GM12864 (cell line): ENCODE data around the gene GAS2L1.

Source experiments
- DNase-seq: peaks from one replicate; pipeline ENCODE4 v3.0.0-alpha.2; 2011; ENCODE audit warnings: low read depth
- H3K4me3 ChIP-seq: 2 replicates; pipeline ENCODE4 v1.5.1; 2011; ENCODE audit warnings: mild to moderate bottlenecking, low read depth, low read length, control low read depth
- CTCF ChIP-seq: IDR thresholded peaks from 2 replicates; pipeline ENCODE4 v1.5.1; 2011; ENCODE audit warnings: low read depth, mild to moderate bottlenecking, moderate library complexity, low read length, control low read depth, inconsistent platforms; ENCODE audit errors: missing control alignments

The GAS2L1 gene

GRCh38 chr22:29320546-29320945 is 14.1 kb downstream of the GAS2L1 start:
- H3K4me3 ChIP-seq: no peak overlapping the region
- no peak for TF ChIP-seq CTCF
- DNase-seq: no peak

DNA sequence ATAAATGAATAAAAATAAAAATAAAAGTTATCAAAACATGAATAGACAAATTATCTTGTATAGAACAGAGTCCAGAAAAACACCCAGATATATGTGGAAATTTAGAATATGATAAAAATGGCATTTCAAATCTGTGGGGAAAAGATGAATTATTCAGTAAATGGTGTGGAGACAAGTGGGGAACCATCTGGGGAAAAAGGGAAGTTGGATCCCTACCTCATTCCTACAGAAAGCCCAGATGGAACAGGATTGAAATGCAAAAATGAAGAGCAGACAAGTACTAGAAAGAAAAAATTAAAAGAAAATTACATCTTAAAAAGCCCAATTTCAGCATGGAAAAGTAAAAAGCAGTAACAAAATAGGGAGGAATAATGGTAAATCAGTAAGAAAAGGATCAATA is 17.2 kb downstream of the GAS2L1 start:
- DNase-seq: no peak
- H3K4me3 ChIP-seq: no peak overlapping the region
- TF ChIP-seq CTCF: no peak

DNA sequence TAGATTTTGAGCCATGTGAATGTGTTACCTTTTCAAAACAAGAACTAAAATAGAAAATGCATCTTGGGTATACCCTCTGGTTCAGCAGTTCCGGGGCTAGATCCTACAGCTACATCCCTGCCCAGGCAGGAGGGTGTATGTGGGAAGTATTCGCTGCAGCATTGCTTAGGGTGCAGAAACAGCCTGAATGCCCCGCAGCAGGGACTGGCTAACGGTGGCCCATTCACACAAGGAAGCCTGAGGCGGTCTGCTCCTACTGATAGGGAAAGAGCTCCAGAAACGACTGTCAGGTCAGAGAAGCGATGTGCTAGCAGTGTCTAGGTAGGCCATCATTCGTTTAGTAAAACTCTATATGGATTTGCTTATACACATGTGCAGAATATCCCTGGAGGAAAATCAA is 18.9 kb downstream of the GAS2L1 start:
- H3K4me3 ChIP-seq: no peak overlapping the region
- DNase-seq: no peak
- no peak for TF ChIP-seq CTCF

DNA sequence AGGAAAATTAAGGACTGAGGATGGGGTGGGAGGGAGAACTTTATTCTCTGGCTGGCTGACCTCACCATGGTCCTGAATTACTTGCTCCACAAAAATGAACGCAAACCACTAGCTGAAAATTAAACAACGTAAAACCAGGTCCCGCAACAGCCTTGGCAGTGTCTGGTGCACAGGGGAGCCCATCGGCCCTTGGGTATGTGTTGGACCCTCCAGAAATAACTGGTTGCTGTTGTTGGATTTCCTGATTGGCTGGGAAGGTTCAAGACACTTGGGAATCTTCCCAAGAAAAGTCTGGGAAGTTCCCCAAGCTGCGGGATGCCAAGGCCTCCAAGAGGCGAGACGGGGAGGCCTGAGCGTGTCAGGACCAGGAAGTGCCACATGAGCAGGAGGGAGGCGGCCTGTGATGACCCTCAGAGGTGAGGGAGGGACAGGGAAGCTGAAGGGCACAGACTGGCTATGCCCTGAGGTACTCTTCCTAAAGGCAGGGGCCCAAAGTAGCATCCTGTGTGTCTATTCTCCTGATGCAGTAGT is 19.4 kb downstream of the GAS2L1 start:
- H3K4me3 ChIP-seq: no peak overlapping the region
- no peak for TF ChIP-seq CTCF
- no peak for DNase-seq

- TF ChIP-seq CTCF: no peak
- no peak for DNase-seq
- H3K4me3 ChIP-seq: no peak overlapping the region
Measured at GRCh38 chr22:29326481-29326880, 20.0 kb downstream of the GAS2L1 start.

- no peak for TF ChIP-seq CTCF
- H3K4me3 ChIP-seq: no peak overlapping the region
- DNase-seq: no peak
Measured at GRCh38 chr22:29327089-29327764, 20.8 kb downstream of the GAS2L1 start.

GRCh38 chr22:29328055-29328454 is 21.6 kb downstream of the GAS2L1 start:
- DNase-seq: no peak
- no peak overlapping the region for H3K4me3 ChIP-seq
- TF ChIP-seq CTCF: peak; percentile 16
